ENCODE measurements around the gene GMEB2. TPM values are rescaled to one million over a fixed set of nuclear protein-coding genes. Genes with fewer than 3 reads are reported as not detected.
"Not testable (repeated sequence)": the region's sequence is repeated elsewhere in the genome, so short reads cannot be mapped to it uniquely, and the experiment has no call there.

The GMEB2 gene
- total RNA-seq, 1 experiment from 2014 or later: 42.5 TPM

- no peak for DNase-seq (ENCODE audit: low spot score)
Measured at GRCh38 chr20:63561624-63562396, 65.1 kb downstream of the GMEB2 start.

DNA sequence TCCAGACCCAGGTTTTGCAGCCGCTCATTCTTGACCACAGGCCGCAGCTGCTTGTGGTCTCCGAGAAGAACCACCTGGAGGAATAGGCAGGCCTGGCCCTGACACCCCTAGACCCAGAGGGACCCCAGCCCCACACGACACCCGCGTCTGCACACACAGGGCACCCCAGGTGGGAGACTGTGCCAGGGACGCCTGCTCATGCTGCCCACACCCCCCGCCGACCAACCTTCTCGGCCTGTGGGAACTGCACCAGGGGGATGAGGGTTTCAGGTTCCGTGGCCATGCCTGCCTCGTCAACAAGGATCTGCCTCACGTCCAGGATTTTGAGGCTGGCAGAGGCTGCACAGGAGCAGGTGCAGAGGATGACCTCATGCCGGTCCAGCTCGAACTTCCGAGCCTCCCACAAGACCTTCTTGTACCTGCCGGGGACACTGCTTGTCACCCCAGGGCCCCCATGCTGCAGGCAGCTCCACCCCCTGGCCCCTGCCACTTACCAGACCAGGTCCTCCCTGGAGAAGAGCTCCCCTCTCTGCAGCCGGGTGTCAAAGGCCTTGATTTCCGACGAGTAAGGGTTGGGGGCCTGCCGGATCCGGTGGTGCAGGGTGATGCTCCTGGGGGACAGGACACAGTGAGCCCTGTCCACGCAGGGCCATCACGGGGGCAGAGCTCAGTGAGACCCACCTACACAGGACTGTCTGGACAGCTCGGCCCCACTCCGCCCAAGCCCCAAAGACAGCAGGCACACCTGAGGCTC is 65.9 kb downstream of the GMEB2 start:
- DNase-seq (ENCODE audit: low spot score): no peak

- no peak for DNase-seq (ENCODE audit: low spot score)
Measured at GRCh38 chr20:63560333-63560805, 66.5 kb downstream of the GMEB2 start.

DNA sequence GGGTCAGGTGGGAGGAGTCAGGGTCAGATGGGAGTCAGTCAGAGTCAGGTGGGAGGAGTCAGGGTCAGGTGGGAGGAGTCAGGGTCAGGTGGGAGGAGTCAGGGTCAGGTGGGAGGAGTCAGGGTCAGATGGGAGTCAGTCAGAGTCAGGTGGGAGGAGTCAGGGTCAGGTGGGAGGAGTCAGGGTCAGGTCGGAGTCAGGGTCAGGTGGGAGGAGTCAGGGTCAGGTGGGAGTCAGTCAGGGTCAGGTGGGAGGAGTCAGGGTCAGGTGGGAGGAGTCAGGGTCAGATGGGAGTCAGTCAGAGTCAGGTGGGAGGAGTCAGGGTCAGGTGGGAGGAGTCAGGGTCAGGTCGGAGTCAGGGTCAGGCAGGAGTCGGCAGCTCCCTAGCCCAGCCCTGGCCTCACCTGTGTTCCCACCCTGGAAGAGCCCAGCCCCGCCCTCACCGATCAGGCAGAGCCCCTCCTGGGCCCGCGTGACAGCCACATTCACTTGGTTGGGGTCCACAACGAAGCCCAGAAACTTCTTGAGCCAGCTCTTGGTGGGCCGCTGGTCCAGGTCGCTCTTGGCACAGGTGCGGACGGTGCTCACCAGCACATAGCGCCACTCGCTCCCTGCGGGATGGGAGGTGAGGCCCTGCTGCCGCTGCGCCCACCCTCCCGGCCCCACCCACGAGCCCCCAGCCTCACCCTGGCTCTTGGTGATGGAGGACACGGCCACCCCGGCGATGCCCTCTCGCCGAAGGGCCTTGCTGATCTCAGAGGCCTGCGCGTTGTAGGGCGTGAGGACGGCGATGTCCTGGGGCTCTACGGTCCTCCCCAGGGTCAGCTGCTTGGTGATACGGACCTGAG is 67.2 kb downstream of the GMEB2 start:
- not testable (repeated sequence) for DNase-seq (ENCODE audit: low spot score)

DNA sequence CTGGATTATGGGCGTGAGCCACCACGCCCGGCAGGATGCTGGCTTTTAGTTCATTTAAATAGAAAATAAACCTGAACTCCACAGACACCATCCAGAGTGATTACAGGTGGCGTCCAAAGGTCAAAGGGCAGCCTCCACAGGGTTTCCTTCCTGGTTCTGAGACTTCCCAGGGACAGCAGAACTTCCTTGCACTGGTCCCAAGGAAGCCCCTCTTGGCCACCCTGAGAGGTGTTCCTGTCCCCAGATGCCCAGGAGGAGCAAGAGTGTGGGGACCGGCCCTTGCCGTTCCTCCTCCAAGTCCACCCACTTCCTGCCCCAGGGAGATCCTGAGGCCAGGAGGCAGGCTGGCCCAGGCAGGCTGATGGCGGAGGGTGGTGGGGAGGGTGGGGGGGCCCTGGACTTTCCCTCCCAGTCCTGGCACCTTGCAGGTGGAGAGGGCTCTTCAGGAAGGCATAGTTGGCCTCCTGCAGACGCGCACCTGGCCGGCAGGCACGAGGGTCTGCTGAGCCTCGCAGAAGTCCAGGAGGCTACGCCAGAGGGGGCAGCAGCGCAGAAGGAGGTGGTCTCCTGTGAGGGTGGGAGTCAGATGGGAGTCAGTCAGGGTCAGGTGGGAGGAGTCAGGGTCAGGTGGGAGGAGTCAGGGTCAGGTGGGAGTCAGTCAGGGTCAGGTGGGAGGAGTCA is 68.0 kb downstream of the GMEB2 start:
- DNase-seq (ENCODE audit: low spot score): no peak

- no peak for DNase-seq (ENCODE audit: low spot score)
Measured at GRCh38 chr20:63557481-63557891, 69.4 kb downstream of the GMEB2 start.

GRCh38 chr20:63556873-63557478 is 69.9 kb downstream of the GMEB2 start:
- no peak for DNase-seq (ENCODE audit: low spot score)

DNA sequence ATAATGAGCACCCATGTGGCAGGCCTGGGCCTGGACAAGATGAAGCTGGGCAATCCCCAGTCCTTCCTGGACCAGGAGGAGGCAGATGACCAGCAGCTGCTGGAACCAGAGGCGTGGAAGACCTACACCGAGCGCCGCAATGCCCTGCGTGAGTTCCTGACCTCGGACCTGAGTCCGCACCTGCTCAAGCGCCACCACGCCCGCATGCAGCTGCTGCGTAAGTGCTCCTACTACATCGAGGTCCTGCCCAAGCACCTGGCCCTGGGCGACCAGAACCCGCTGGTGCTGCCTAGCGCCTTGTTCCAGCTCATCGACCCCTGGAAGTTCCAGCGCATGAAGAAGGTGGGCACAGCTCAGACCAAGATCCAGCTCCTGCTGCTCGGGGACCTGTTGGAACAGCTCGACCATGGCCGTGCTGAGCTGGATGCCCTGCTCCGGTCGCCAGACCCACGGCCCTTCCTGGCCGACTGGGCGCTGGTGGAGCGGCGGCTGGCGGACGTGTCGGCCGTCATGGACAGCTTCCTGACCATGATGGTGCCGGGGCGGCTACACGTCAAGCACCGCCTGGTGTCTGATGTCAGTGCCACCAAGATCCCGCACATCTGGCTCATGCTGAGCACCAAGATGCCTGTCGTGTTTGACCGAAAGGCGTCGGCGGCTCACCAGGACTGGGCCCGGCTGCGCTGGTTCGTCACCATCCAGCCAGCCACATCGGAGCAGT is 71.1 kb downstream of the GMEB2 start:
- no peak for DNase-seq (ENCODE audit: low spot score)

GRCh38 chr20:63554361-63555278 is 72.3 kb downstream of the GMEB2 start:
- peak; percentile 29 for DNase-seq (ENCODE audit: low spot score)

DNA sequence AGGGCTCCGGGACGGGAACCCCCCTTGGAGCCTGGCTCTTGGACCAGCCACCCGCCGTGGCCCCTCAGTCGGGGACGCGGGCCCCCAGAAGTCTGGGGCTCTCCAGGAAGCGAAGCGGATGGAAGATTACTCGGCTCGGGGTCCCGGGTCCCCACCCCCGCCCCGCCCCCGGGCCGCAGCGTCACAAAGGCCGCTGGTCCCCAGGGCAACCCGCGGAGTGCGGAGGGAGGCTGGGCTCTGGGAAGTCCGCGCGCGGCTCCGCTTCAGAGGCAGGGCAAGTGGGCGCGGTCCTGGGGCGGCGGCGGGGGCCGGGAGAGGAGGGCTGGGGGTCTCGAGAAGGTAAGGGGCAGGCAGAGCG is 73.0 kb downstream of the GMEB2 start, which contains the start of gene FNDC11:
FNDC11 (plus strand) TSS at position 227 of the 358 bp plus-strand sequence. CDS start 1,505 bp downstream, outside the sequence.
- peak; percentile 51 for DNase-seq (ENCODE audit: low spot score)

DNA sequence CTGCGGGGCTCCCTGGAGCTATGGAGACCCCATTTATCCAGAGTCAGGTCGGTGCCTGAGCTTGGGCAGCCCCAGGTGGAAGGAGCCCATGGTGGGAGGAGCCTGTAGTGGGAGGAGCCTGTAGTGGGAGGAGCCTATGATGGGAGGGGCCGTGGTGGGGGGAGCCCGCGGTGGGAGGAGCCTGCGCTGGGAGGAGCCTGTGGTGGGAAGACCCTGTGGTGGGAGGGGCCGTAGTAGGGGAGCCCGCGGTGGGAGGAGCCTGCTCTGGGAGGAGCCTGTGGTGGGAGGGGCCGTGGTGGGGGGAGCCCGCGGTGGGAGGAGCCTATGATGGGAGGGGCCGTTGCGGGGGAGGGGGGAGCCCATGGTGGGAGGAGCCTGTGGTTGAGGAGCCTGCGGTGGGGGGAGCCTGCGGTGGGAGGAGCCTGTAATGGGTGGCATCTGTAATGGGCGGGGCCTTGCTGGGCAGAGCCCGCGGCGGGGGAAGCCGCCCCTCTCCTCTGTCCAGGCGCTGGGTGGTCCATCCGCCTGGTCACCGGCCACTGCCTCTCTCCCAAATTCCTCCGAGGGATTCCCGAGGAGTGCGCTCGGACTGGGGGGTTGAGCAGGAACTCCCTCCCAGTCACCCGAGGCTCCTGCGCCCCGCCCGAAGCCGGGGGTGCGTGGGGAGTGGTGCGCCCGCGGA is 73.5 kb downstream of the GMEB2 start:
- DNase-seq (ENCODE audit: low spot score): peak; percentile 87

DNA sequence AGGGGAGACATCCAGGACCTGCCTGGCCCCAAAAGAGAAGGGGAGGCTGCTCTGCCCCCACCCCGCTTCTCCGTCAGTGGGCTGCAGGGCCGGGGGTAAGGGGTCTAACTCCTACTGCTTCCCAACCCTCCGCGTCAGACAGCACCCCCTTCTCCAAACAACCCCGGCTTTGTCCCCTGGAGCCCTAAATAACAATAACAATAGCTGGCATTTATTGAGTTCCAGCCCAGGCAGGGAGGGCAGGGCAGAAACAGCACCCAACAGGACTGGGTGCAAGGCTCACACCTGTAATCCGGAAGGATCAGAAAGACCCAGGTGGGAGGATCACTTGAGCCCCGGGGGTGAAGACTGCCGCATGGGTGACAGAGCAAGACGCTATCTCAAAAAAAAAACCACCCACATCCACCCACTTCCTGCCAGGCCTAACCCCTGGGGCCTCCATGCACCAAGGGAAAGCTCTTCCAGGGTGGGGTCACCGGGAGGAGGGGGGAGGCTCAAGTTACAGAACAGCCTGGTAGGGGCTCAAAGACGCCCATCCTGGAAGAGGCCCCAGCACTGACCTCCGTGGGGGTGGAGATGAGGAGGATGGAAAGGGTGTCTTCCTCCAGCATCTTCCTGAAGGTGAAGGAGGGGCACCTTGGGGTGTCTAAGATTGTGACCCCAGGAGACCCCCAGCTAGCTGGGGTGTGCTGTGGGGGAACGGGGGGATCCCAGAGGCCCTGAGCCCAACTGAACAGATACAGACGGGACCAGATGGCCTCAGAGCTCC is 74.2 kb downstream of the GMEB2 start:
- no peak for DNase-seq (ENCODE audit: low spot score)

DNA sequence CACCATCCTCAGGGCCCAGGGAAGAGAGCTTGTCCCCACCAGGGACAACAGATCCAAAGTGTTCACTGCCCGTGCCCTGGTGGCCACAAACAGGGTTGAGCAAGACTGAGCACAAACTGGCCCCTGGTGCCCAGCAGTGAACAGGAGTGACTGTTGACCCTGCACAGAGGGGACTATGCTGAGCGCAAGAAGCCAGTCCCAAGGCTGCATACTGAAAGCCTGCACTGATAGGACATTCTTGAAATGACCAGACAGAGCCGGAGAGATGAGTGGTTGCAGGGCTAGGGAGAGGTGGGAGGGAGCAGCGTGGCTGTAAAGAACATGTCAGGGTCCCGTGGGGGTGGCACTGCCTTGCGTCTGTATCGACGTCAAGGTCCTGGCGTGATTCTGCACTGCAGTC is 75.8 kb downstream of the GMEB2 start:
- DNase-seq (ENCODE audit: low spot score): no peak

GRCh38 chr20:63549679-63550282 is 77.1 kb downstream of the GMEB2 start:
- DNase-seq (ENCODE audit: low spot score): no peak

DNA sequence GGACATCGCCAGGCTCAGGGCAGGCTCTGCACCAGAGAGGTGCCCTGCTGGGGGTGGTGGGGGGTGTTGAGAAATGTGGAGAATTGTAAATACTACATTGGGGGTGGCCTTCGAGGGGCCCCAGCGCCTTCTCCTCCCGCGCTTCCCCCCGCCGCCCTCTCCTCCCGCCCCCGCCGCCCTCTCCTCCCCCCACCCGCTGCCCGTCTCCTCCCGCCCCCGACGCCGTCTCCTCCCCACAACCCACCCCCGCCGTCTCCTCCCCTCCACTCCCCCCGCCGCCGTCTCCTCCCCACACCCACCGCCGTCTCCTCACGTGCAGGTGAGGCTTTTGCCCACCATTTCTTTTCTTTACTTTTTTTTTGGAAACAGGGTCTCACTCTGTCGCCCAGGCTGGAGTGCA is 77.9 kb downstream of the GMEB2 start:
- DNase-seq (ENCODE audit: low spot score): no peak

DNA sequence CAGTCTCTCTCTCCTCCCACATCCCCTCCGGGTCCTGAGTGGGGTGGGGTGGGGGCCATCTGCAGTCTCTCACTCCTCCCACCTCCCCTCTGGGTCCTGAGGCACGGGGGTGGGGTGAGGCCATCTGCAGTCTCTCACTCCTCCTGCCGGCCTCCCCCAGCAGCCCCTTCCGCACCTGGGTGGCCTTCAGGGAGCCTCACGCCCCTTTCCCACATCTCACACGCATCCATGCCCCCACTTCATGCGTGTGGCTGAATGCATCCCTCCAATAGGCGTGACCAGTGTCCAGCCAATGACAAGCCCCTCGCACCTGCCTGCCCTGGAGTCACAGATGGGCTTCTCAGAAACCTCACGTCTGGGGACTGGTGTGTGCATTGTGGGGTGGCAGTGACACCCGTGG is 78.4 kb downstream of the GMEB2 start:
- no peak for DNase-seq (ENCODE audit: low spot score)

Data from HT-29 (cell line).